Measurements from ENCODE around the gene PLEK.
"Not testable (repeated sequence)": the region's sequence is repeated elsewhere in the genome, so short reads cannot be mapped to it uniquely, and the experiment has no call there.

The PLEK gene

DNA sequence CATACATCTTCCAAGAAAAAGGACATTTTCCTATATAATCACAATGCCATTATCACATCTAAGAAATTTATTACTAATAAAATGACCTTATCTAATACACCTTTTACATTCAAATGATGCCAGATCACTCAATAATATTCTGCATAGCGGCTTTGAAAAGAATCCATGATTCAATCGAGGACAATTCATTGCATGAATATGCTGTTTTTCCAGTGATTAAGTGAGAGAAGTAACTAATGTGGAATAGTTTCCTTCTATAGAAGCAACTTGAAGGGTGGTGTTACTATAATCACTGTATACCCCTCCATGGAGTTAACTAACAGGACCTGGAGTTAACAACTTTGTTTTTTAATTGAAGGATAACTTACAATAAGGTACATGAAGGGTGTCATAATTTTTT, 9.1 kb downstream of the PLEK start:
- Histone ChIP-seq H3K4me1 (ENCODE audit: insufficient read depth, insufficient read length) (no peaks in the 10 kb centered on the region), H3K36me3 (ENCODE audit: insufficient read depth, insufficient read length, low read length) (no peaks in the 10 kb centered on the region), H3K9ac (ENCODE audit: insufficient read length, low read depth) (no peak overlapping the region), H3K27me3 (ENCODE audit: insufficient read depth, insufficient read length) (no peaks in the 10 kb centered on the region), H3K4me3 (ENCODE audit: insufficient read length, low read depth) (no peak overlapping the region), H3K9me3 (ENCODE audit: insufficient read depth, low read length) (no peaks in the 10 kb centered on the region; the same call in 1 of the 2 replicates)
- no peak for TF ChIP-seq SUZ12 (IDR thresholded peaks at IDR 0.05; ENCODE audit: extremely low read depth, insufficient read depth, insufficient read length)
- TF ChIP-seq YY1 (IDR thresholded peaks at IDR 0.05; ENCODE audit: insufficient read depth, insufficient read length), result no peak
- no peak for TF ChIP-seq ZNF274 (IDR thresholded peaks at IDR 0.05; ENCODE audit: low read depth, low read length)
- no peak for DNase-seq (ENCODE audit: low read depth, low spot score)

GRCh38 chr2:68375582-68375981, 10.5 kb downstream of the PLEK start:
- H3K9ac ChIP-seq (ENCODE audit: insufficient read length, low read depth), result no peak overlapping the region
- no peak for DNase-seq (ENCODE audit: low read depth, low spot score)
- TF ChIP-seq SUZ12 (IDR thresholded peaks at IDR 0.05; ENCODE audit: extremely low read depth, insufficient read depth, insufficient read length) (no peak), ZNF274 (IDR thresholded peaks at IDR 0.05; ENCODE audit: low read depth, low read length) (no peak), YY1 (IDR thresholded peaks at IDR 0.05; ENCODE audit: insufficient read depth, insufficient read length) (no peak)

GRCh38 chr2:68377137-68377780, 12.2 kb downstream of the PLEK start:
- Histone ChIP-seq H3K4me1 (ENCODE audit: insufficient read depth, insufficient read length) (no peaks in the 10 kb centered on the region), H3K27me3 (ENCODE audit: insufficient read depth, insufficient read length) (no peaks in the 10 kb centered on the region), H3K9ac (ENCODE audit: insufficient read length, low read depth) (no peak overlapping the region), H3K9me3 (ENCODE audit: insufficient read depth, low read length) (no peaks in the 10 kb centered on the region), H3K4me3 (ENCODE audit: insufficient read length, low read depth) (no peak overlapping the region), H3K36me3 (ENCODE audit: insufficient read depth, insufficient read length, low read length) (no peaks in the 10 kb centered on the region)
- no peak for DNase-seq (ENCODE audit: low read depth, low spot score)
- TF ChIP-seq ZNF274 (IDR thresholded peaks at IDR 0.05; ENCODE audit: low read depth, low read length) (no peak), SUZ12 (IDR thresholded peaks at IDR 0.05; ENCODE audit: extremely low read depth, insufficient read depth, insufficient read length) (no peak), YY1 (IDR thresholded peaks at IDR 0.05; ENCODE audit: insufficient read depth, insufficient read length) (no peak)

More at GRCh38 chr2:68375582-68375981, 10.5 kb downstream of the PLEK start:
- Histone ChIP-seq H3K27me3 (ENCODE audit: insufficient read depth, insufficient read length) (no peaks in the 10 kb centered on the region), H3K9me3 (ENCODE audit: insufficient read depth, low read length) (no peaks in the 10 kb centered on the region), H3K4me1 (ENCODE audit: insufficient read depth, insufficient read length) (no peaks in the 10 kb centered on the region), H3K36me3 (ENCODE audit: insufficient read depth, insufficient read length, low read length) (no peaks in the 10 kb centered on the region), H3K4me3 (ENCODE audit: insufficient read length, low read depth) (no peak overlapping the region)

DNA sequence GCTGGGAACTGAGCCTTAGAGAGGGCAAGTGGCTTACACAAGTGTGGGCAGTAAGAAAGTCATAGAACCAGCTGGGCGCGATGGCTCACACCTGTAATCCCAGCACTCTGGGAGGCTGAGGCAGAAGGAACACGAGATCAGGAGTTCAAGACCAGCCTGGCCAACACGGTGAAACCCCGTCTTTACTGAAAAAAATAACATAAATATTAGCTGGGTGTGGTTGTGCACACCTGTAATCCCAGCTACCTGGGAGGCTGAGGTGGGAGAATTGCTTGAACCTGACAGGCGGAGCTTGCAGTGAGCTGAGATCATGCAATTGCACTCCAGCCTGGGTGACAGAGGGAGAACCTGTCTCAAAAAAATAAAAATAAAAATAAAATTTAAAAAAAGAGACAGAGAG, 13.7 kb downstream of the PLEK start:
- not testable (repeated sequence) for H3K4me1 ChIP-seq (ENCODE audit: insufficient read depth, insufficient read length); H3K9me3 ChIP-seq (ENCODE audit: insufficient read depth, low read length); H3K27me3 ChIP-seq (ENCODE audit: insufficient read depth, insufficient read length); H3K9ac ChIP-seq (ENCODE audit: insufficient read length, low read depth); H3K36me3 ChIP-seq (ENCODE audit: insufficient read depth, insufficient read length, low read length); DNase-seq (ENCODE audit: low read depth, low spot score); H3K4me3 ChIP-seq (ENCODE audit: insufficient read length, low read depth)

- H3K4me3 ChIP-seq (ENCODE audit: insufficient read length, low read depth), result no peak overlapping the region
- H3K27me3 ChIP-seq (ENCODE audit: insufficient read depth, insufficient read length), result no peaks in the 10 kb centered on the region
- no peaks in the 10 kb centered on the region for H3K4me1 ChIP-seq (ENCODE audit: insufficient read depth, insufficient read length)
- no peak overlapping the region for H3K9ac ChIP-seq (ENCODE audit: insufficient read length, low read depth)
- H3K36me3 ChIP-seq (ENCODE audit: insufficient read depth, insufficient read length, low read length), result no peaks in the 10 kb centered on the region
- TF ChIP-seq SUZ12 (IDR thresholded peaks at IDR 0.05; ENCODE audit: extremely low read depth, insufficient read depth, insufficient read length) (no peak), ZNF274 (IDR thresholded peaks at IDR 0.05; ENCODE audit: low read depth, low read length) (no peak), YY1 (IDR thresholded peaks at IDR 0.05; ENCODE audit: insufficient read depth, insufficient read length) (no peak)
- DNase-seq (ENCODE audit: low read depth, low spot score), result no peak
- H3K9me3 ChIP-seq (ENCODE audit: insufficient read depth, low read length), result no peaks in the 10 kb centered on the region
Observed at GRCh38 chr2:68379184-68379708, 14.2 kb downstream of the PLEK start.

DNA sequence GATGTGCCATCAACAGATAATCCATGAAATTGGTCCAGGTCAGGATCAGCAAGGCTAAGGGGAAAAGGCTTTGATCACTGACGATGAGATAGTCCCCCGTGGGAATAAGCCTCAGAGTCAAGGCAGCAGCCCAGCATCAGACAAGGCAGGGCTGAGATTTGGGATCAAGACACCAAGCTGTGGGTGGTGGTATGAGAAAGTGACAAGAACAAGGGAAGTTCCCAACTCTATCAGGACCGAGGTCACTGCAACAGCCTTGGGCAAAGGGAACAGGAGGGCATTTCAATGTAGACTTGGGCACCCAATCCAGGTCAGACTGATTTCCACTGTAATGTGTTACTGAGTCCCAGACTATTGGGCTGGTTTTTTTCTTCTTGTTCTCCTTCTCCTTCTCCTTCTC, 18.7 kb downstream of the PLEK start:
- DNase-seq (ENCODE audit: low read depth, low spot score), result no peak
- no peaks in the 10 kb centered on the region for H3K9me3 ChIP-seq (ENCODE audit: insufficient read depth, low read length)
- H3K4me1 ChIP-seq (ENCODE audit: insufficient read depth, insufficient read length), result no peaks in the 10 kb centered on the region
- H3K36me3 ChIP-seq (ENCODE audit: insufficient read depth, insufficient read length, low read length), result no peaks in the 10 kb centered on the region
- no peak overlapping the region for H3K4me3 ChIP-seq (ENCODE audit: insufficient read length, low read depth)
- H3K27me3 ChIP-seq (ENCODE audit: insufficient read depth, insufficient read length), result no peaks in the 10 kb centered on the region
- no peak overlapping the region for H3K9ac ChIP-seq (ENCODE audit: insufficient read length, low read depth)
- no peak for TF ChIP-seq YY1 (IDR thresholded peaks at IDR 0.05; ENCODE audit: insufficient read depth, insufficient read length)
- no peak for TF ChIP-seq SUZ12 (IDR thresholded peaks at IDR 0.05; ENCODE audit: extremely low read depth, insufficient read depth, insufficient read length)
- no peak for TF ChIP-seq ZNF274 (IDR thresholded peaks at IDR 0.05; ENCODE audit: low read depth, low read length)

GRCh38 chr2:68384485-68385107, 19.5 kb downstream of the PLEK start:
- Histone ChIP-seq H3K4me1 (ENCODE audit: insufficient read depth, insufficient read length) (no peaks in the 10 kb centered on the region), H3K27me3 (ENCODE audit: insufficient read depth, insufficient read length) (no peaks in the 10 kb centered on the region), H3K36me3 (ENCODE audit: insufficient read depth, insufficient read length, low read length) (no peaks in the 10 kb centered on the region), H3K4me3 (ENCODE audit: insufficient read length, low read depth) (no peak overlapping the region), H3K9ac (ENCODE audit: insufficient read length, low read depth) (no peak overlapping the region), H3K9me3 (ENCODE audit: insufficient read depth, low read length) (no peaks in the 10 kb centered on the region)
- TF ChIP-seq SUZ12 (IDR thresholded peaks at IDR 0.05; ENCODE audit: extremely low read depth, insufficient read depth, insufficient read length), result no peak
- no peak for TF ChIP-seq YY1 (IDR thresholded peaks at IDR 0.05; ENCODE audit: insufficient read depth, insufficient read length)
- TF ChIP-seq ZNF274 (IDR thresholded peaks at IDR 0.05; ENCODE audit: low read depth, low read length), result no peak
- DNase-seq (ENCODE audit: low read depth, low spot score), result no peak

Measured in NT2/D1 (cell line).